ENCODE data around the gene ACAP1. TPM values are rescaled to one million over a fixed set of nuclear protein-coding genes. Genes with fewer than 3 reads are reported as not detected.

The ACAP1 gene
- total RNA-seq, 1 experiment from 2014 or later = 10.9 TPM

GRCh38 chr17:7347630-7348477 is 11.5 kb downstream of the ACAP1 start:
- Histone ChIP-seq H3K79me2 (ENCODE audit: low read depth) (peaks cover 24% of the 10 kb centered on the region), H3K27me3 (ENCODE audit: insufficient read depth, low read depth) (peaks cover 8% of the 10 kb centered on the region; the same call in 1 of the 2 replicates), H3K4me1 (replicated peaks; ENCODE audit: insufficient read depth) (peaks cover 12% of the 10 kb centered on the region), H3K9me3 (ENCODE audit: insufficient read depth, low read depth) (no peaks in the 10 kb centered on the region), H2AFZ (no peak overlapping the region), H4K20me1 (ENCODE audit: insufficient read depth) (no peaks in the 10 kb centered on the region), H3F3A (ENCODE audit: insufficient read depth, low read depth) (peaks cover 34% of the 10 kb centered on the region), H3K27ac (no peak overlapping the region), H3K9me2 (ENCODE audit: insufficient read depth) (no peaks in the 10 kb centered on the region), H3K4me3 (no peak overlapping the region), H3K36me3 (ENCODE audit: low read depth) (no peaks in the 10 kb centered on the region), H3K4me2 (no peak overlapping the region)
- no TSS peak for BruUV-seq (replicated peaks)
- TF ChIP-seq, protein P1, sequence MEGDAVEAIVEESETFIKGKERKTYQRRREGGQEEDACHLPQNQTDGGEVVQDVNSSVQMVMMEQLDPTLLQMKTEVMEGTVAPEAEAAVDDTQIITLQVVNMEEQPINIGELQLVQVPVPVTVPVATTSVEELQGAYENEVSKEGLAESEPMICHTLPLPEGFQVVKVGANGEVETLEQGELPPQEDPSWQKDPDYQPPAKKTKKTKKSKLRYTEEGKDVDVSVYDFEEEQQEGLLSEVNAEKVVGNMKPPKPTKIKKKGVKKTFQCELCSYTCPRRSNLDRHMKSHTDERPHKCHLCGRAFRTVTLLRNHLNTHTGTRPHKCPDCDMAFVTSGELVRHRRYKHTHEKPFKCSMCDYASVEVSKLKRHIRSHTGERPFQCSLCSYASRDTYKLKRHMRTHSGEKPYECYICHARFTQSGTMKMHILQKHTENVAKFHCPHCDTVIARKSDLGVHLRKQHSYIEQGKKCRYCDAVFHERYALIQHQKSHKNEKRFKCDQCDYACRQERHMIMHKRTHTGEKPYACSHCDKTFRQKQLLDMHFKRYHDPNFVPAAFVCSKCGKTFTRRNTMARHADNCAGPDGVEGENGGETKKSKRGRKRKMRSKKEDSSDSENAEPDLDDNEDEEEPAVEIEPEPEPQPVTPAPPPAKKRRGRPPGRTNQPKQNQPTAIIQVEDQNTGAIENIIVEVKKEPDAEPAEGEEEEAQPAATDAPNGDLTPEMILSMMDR (conservative IDR thresholded peaks at IDR 0.05) = no peak
- no peak for TF ChIP-seq EZH2 (IDR thresholded peaks at IDR 0.05; ENCODE audit: low read depth)
- CTCF ChIA-PET = no interaction called here
- DNase-seq = no peak
- POLR2A ChIA-PET (ENCODE audit: unreplicated experiment) = interaction anchor here (0.6 to 0.7 kb wide), 2 partner anchors 23 to 312 kb away, joined by 3 to 11 read pairs; partner anchors contain the start of gene SLC16A13
- intact Hi-C loops (cut with micrococcal nuclease; ENCODE audit: unreplicated experiment) = no loop called here

GRCh38 chr17:7348478-7349242 is 12.3 kb downstream of the ACAP1 start:
- peaks cover 32% of the 10 kb centered on the region for H3K79me2 ChIP-seq (ENCODE audit: low read depth)
- H3K27ac ChIP-seq = no peak overlapping the region
- POLR2A ChIA-PET (ENCODE audit: unreplicated experiment) = interaction anchor here (0.6 to 0.7 kb wide), 3 partner anchors 23 to 313 kb away, joined by 3 to 11 read pairs (median 3); partner anchors contain the start of gene SLC16A13
- H2AFZ ChIP-seq = no peak overlapping the region
- TF ChIP-seq EZH2 (IDR thresholded peaks at IDR 0.05; ENCODE audit: low read depth) = no peak
- TF ChIP-seq, protein P1 (conservative IDR thresholded peaks at IDR 0.05) = no peak
- H3K27me3 ChIP-seq (ENCODE audit: insufficient read depth, low read depth) = 0 out of 2 replicates have a peak, but pooled peaks cover 2% of the 10 kb centered on the region
- intact Hi-C loops (cut with micrococcal nuclease; ENCODE audit: unreplicated experiment) = no loop called here
- H3K4me3 ChIP-seq = no peak overlapping the region
- H3K36me3 ChIP-seq (ENCODE audit: low read depth) = no peaks in the 10 kb centered on the region
- H3K4me2 ChIP-seq = no peak overlapping the region
- peaks cover 7% of the 10 kb centered on the region; the same call in 1 of the 2 replicates for H4K20me1 ChIP-seq (ENCODE audit: insufficient read depth)
- no peak for DNase-seq
- H3K9me3 ChIP-seq (ENCODE audit: insufficient read depth, low read depth) = no peaks in the 10 kb centered on the region
- no peaks in the 10 kb centered on the region for H3K9me2 ChIP-seq (ENCODE audit: insufficient read depth)
- CTCF ChIA-PET = no interaction called here
- H3F3A ChIP-seq (ENCODE audit: insufficient read depth, low read depth) = peaks cover 35% of the 10 kb centered on the region
- no TSS peak for BruUV-seq (replicated peaks)
- H3K4me1 ChIP-seq (replicated peaks; ENCODE audit: insufficient read depth) = peaks cover 19% of the 10 kb centered on the region

Data from PC-9 (cell line).